A673 (cell line): ENCODE data around the gene TBC1D32. TPM values are rescaled to one million over a fixed set of nuclear protein-coding genes. Genes with fewer than 3 reads are reported as not detected.
"Not testable (repeated sequence)": the region's sequence is repeated elsewhere in the genome, so short reads cannot be mapped to it uniquely, and the experiment has no call there.

ENCODE experiments used
- BruUV-seq: library from RNA; stranded (reverse); fragments of 400-500 nt; replicated peaks from 2 replicates; lab custom pipeline; 2021; lab: Mats Ljungman, UMichigan
- CTCF ChIA-PET: fragments of 300-600 bp; sonication (Branson Sonifier 250); formaldehyde crosslinking; loops from one replicate; lab custom pipeline; 2022; ENCODE audit warnings: antibody characterized with exemption; lab: Charles Lee
- POLR2A ChIA-PET: fragments of 300-600 bp; sonication (Branson Sonifier 250); formaldehyde crosslinking; loops from one replicate; lab custom pipeline; 2022; ENCODE audit warnings: antibody characterized with exemption; ENCODE audit not compliant: low non-redundant PET; lab: Charles Lee
- DNase-seq: peaks from one replicate; pipeline ENCODE4 v3.0.0-alpha.2; 2015; ENCODE audit warnings: low spot score
- H3K27ac ChIP-seq: fragments of 200-600 bp; sonication (generic); 2 replicates; pipeline ENCODE4 v1.5.1; 2016; ENCODE audit warnings: mixed run types, low read depth, mild to moderate bottlenecking, mixed read lengths, antibody characterized with exemption, low read length; ENCODE audit not compliant: poor library complexity, severe bottlenecking
- H3K27me3 ChIP-seq: fragments of 200-600 bp; sonication (generic); replicated peaks from 2 replicates; pipeline ENCODE4 v1.6.1; 2017; ENCODE audit warnings: mixed run types, low read depth, mild to moderate bottlenecking, mixed read lengths, antibody characterized with exemption, low read length; ENCODE audit not compliant: insufficient read depth, poor library complexity
- H3K36me3 ChIP-seq: fragments of 200-600 bp; sonication (generic); 2 replicates; pipeline ENCODE4 v1.6.1; 2016; ENCODE audit warnings: mixed run types, mild to moderate bottlenecking, mixed read lengths, antibody characterized with exemption, low read length; ENCODE audit not compliant: insufficient read depth, poor library complexity, severe bottlenecking
- H3K4me1 ChIP-seq: fragments of 200-600 bp; sonication (generic); 2 replicates; pipeline ENCODE4 v1.6.1; 2017; ENCODE audit warnings: mixed run types, mild to moderate bottlenecking, mixed read lengths, antibody characterized with exemption, low read length; ENCODE audit not compliant: insufficient read depth, poor library complexity, severe bottlenecking
- H3K4me3 ChIP-seq: fragments of 200-600 bp; sonication (generic); 2 replicates; pipeline ENCODE4 v1.5.1; 2016; ENCODE audit warnings: low read depth, mixed run types, mild to moderate bottlenecking, mixed read lengths, low read length; ENCODE audit not compliant: poor library complexity, severe bottlenecking
- H3K9me3 ChIP-seq: fragments of 200-600 bp; sonication (generic); 2 replicates; pipeline ENCODE4 v1.6.1; 2016; ENCODE audit warnings: mixed run types, low read depth, mild to moderate bottlenecking, mixed read lengths, antibody characterized with exemption, low read length; ENCODE audit not compliant: poor library complexity, severe bottlenecking
- EZH2 ChIP-seq: fragments of 200-600 bp; sonication (generic); IDR thresholded peaks from 2 replicates; pipeline ENCODE4 v1.6.1; 2017; ENCODE audit warnings: borderline replicate concordance, low read depth, mild to moderate bottlenecking, mixed read lengths, antibody characterized with exemption, low read length; ENCODE audit not compliant: poor library complexity, severe bottlenecking
- intact Hi-C: fragments of 100-400 bp; cut with micrococcal nuclease; formaldehyde crosslinking; loops from one replicate; pipeline ENCODE4 v1.10.0; 2022; ENCODE audit not compliant: unreplicated experiment
- total RNA-seq: library from RNA; stranded (reverse); gene quantifications from 2 replicates; pipeline ENCODE4 v1.2.3, GENCODE V29; 2021
- TF ChIP-seq, protein P1 (sequence below): fragments of 300-800, 200-600 bp; sonication (generic); conservative IDR thresholded peaks from 2 replicates; pipeline ENCODE4 v1.5.1; 2017; ENCODE audit warnings: low read depth, mild to moderate bottlenecking, antibody characterized with exemption, low read length, moderate library complexity, mixed read lengths

Gene TBC1D32
- total RNA-seq, 1 experiment from 2014 or later, result 10.4 TPM

DNA sequence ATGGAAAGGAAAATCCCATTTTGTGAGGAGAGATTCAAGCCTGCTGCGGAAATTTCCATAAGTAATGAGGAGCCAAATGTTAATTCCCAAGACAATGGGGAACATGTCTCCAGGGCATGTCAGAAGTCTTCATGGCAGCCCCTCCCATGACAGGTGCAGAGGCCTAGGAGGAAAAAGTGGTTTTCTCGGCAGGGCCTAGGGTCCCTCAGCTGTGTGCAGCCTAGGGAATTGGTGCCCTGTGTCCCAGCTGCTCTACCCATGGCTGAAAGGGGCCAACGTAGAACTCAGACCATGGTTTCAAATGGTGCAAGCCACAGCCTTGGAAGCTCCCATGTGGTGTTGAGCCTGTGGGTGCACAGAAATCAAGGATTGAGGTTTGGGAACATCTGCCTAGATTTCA is 269.9 kb downstream of the TBC1D32 start:
- no peak overlapping the region for H3K4me3 ChIP-seq
- BruUV-seq, result no TSS peak
- DNase-seq, result no peak
- no peak for TF ChIP-seq EZH2
- TF ChIP-seq, protein P1, sequence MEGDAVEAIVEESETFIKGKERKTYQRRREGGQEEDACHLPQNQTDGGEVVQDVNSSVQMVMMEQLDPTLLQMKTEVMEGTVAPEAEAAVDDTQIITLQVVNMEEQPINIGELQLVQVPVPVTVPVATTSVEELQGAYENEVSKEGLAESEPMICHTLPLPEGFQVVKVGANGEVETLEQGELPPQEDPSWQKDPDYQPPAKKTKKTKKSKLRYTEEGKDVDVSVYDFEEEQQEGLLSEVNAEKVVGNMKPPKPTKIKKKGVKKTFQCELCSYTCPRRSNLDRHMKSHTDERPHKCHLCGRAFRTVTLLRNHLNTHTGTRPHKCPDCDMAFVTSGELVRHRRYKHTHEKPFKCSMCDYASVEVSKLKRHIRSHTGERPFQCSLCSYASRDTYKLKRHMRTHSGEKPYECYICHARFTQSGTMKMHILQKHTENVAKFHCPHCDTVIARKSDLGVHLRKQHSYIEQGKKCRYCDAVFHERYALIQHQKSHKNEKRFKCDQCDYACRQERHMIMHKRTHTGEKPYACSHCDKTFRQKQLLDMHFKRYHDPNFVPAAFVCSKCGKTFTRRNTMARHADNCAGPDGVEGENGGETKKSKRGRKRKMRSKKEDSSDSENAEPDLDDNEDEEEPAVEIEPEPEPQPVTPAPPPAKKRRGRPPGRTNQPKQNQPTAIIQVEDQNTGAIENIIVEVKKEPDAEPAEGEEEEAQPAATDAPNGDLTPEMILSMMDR, result no peak
- H3K27me3 ChIP-seq, result no peaks in the 10 kb centered on the region
- intact Hi-C loops, result no loop called here
- ChIA-PET CTCF (no interaction called here), POLR2A (no interaction called here)
- peaks cover 4% of the 10 kb centered on the region for H3K9me3 ChIP-seq
- H3K4me1 ChIP-seq, result no peaks in the 10 kb centered on the region
- H3K27ac ChIP-seq, result no peak overlapping the region
- no peaks in the 10 kb centered on the region for H3K36me3 ChIP-seq

DNA sequence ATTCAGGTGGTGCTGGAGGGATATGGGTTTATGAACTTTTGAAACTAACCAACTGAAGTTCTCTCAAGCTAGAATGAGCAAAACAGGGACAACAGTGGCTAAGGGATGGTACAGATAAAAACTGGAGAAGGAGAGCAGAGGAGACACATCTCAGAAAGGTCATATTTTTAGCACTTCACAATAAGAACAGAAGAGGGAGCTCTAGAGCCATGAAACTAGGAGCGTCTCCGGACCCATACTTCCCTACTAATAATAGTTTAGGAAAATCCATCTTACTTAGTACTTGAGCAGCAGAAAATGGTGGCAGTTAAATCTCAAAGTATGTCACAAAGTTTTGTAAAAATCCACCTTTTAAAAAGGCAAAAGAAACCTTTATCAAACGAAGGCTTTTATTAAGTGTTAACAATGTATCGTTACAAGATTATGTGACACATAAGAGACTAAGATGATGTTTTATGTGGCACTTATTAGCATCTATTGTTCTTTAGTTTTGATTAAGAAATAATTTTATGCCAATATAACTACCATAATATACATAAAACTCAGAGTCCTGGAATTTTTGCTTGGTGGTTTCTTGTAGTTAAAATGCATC is 278.6 kb downstream of the TBC1D32 start:
- Histone ChIP-seq H3K9me3 (no peaks in the 10 kb centered on the region), H3K4me3 (no peak overlapping the region), H3K27me3 (no peaks in the 10 kb centered on the region), H3K27ac (no peak overlapping the region), H3K4me1 (no peaks in the 10 kb centered on the region), H3K36me3 (no peaks in the 10 kb centered on the region)
- no TSS peak for BruUV-seq
- intact Hi-C loops, result loop anchor here (1.0 to 10.0 kb wide), 5 partner anchors 167 to 1127 kb away; no protein-coding TSS in a partner anchor
- no peak for TF ChIP-seq EZH2
- TF ChIP-seq, protein P1, result peak; percentile 79
- peak; percentile 69 for DNase-seq
- CTCF ChIA-PET, result interaction anchor here (1.4 kb wide), 1 partner anchor 250 kb away, joined by 16 read pairs; no protein-coding TSS in a partner anchor
- POLR2A ChIA-PET, result no interaction called here

DNA sequence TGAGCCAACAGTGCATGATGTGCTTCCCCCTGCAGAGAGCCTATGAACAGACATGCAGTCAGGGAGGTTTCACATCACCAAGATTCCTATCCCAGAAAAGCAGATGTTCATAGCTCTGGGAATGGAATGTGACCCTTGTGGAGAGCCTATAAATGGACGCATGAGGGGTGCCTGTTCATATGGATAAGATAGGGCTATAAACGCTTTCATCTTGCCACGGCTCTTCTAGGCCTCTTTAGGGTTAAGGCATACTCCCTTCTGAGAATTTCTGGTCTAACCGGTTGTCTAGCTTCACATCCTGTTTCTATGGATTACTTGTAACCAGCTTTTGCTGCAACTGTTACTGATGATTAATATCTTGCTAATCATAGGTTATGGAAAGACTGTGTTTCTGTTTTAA is 285.7 kb downstream of the TBC1D32 start:
- DNase-seq, H3K4me3 ChIP-seq, intact Hi-C loops, POLR2A ChIA-PET, H3K27me3 ChIP-seq, CTCF ChIA-PET, H3K9me3 ChIP-seq, H3K36me3 ChIP-seq, H3K4me1 ChIP-seq, H3K27ac ChIP-seq, BruUV-seq: not testable (repeated sequence)

DNA sequence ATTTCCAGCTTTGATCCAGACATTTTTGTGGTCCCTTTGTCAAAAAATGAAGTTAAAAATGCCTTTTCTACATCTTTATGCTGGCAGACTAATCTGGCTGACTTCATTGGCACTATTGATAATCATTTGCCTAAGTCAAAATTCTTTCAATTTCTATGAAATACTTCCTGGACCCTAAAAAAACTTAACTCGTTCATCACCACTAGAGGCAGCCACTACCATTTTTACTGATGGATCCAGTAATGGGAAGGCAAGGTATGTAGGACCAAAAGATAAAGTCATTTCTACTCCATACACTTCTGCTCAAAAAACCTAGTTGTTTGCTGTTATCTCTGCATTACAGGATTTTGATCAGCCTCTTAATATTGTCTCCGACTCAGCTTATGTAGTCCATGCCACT is 289.4 kb downstream of the TBC1D32 start:
- H3K36me3 ChIP-seq, H3K9me3 ChIP-seq, POLR2A ChIA-PET, H3K27ac ChIP-seq, CTCF ChIA-PET, BruUV-seq, H3K27me3 ChIP-seq, intact Hi-C loops, H3K4me3 ChIP-seq, DNase-seq, H3K4me1 ChIP-seq: not testable (repeated sequence)

DNA sequence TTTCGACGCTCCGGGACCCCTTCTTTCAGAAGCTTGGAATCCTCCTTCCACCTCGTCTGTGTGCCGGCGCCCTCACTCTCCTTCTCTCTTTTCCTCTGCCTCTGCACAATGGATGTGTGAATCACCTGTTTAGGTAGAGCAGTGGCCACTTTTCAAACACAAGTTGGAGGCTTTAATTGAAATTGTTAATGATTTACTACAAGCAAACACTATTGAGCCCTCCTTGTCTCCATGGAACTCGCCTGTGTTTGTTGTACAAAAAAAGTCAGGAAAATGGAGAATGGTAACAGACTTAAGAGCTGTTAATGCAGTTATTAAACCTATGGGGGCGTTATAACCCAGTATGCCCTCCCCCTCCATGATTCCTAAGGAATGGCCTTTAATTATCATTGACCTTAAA is 290.6 kb downstream of the TBC1D32 start:
- BruUV-seq, H3K27me3 ChIP-seq, POLR2A ChIA-PET, H3K36me3 ChIP-seq, intact Hi-C loops, H3K4me3 ChIP-seq, CTCF ChIA-PET, H3K27ac ChIP-seq, H3K4me1 ChIP-seq, DNase-seq, H3K9me3 ChIP-seq: not testable (repeated sequence)

DNA sequence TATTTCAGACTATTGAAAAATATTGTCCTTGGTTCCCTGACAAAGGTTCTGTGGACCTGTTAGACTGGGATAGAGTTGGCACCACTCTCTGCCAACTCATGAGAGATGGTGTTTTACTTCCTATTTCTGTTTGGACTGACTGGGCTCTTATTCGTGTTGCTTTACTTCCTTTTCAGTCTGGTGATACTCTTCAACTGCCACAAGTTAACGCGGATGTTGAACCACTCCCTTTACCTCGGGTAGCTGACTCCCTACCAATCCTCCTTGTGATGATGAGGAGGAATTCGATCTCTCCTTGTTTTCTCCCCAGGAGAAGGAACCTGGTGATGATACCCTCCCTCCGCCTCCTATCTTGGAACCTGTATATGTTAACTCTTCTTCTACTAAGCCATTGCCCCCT is 291.1 kb downstream of the TBC1D32 start:
- H3K4me3 ChIP-seq, POLR2A ChIA-PET, H3K9me3 ChIP-seq, H3K36me3 ChIP-seq, DNase-seq, BruUV-seq, CTCF ChIA-PET, H3K27me3 ChIP-seq, H3K4me1 ChIP-seq, H3K27ac ChIP-seq, intact Hi-C loops: not testable (repeated sequence)
